NB4 (cell line): ENCODE data around the gene NAALADL2.

Experiments used
- DNase-seq: peaks from one replicate; pipeline ENCODE4 v3.0.0; 2010; ENCODE audit warnings: low read depth
- H3K4me3 ChIP-seq: one replicate; pipeline ENCODE4 v1.5.1; 2011; ENCODE audit warnings: mild to moderate bottlenecking, low read depth, low read length, moderate library complexity
- CTCF ChIP-seq: IDR thresholded peaks from one replicate; pipeline ENCODE4 v1.5.1; 2012; ENCODE audit warnings: low read depth, low read length
- MAX ChIP-seq: IDR thresholded peaks from 2 replicates; pipeline ENCODE4 v1.6.1; 2011; ENCODE audit warnings: low read depth, low read length
- MYC ChIP-seq: IDR thresholded peaks from 2 replicates; pipeline ENCODE4 v1.6.1; 2011; ENCODE audit warnings: low read depth, low read length
- POLR2A ChIP-seq: IDR thresholded peaks from 2 replicates; pipeline ENCODE4 v1.6.1; 2011; ENCODE audit warnings: mild to moderate bottlenecking; ENCODE audit not compliant: insufficient read length; ENCODE audit errors: extremely low read depth

The NAALADL2 gene

GRCh38 chr3:175222356-175222755 lies 363.2 kb downstream of the NAALADL2 start:
- TF ChIP-seq MAX = no peak
- TF ChIP-seq CTCF = no peak
- TF ChIP-seq MYC = no peak
- no peak for TF ChIP-seq POLR2A
- DNase-seq = no peak
- H3K4me3 ChIP-seq = no peak overlapping the region

GRCh38 chr3:175224051-175224450 lies 364.9 kb downstream of the NAALADL2 start:
- no peak for DNase-seq
- no peak overlapping the region for H3K4me3 ChIP-seq
- TF ChIP-seq MAX (no peak), MYC (no peak), POLR2A (no peak)

GRCh38 chr3:175226444-175226843 lies 367.3 kb downstream of the NAALADL2 start:
- no peak overlapping the region for H3K4me3 ChIP-seq
- TF ChIP-seq MAX = no peak
- TF ChIP-seq MYC = no peak
- no peak for TF ChIP-seq POLR2A
- no peak for TF ChIP-seq CTCF
- DNase-seq = no peak

GRCh38 chr3:175227126-175227525 lies 368.0 kb downstream of the NAALADL2 start:
- H3K4me3 ChIP-seq = no peak overlapping the region
- no peak for DNase-seq
- no peak for TF ChIP-seq MAX
- TF ChIP-seq CTCF = no peak
- no peak for TF ChIP-seq MYC
- TF ChIP-seq POLR2A = no peak

- no peak for DNase-seq
- H3K4me3 ChIP-seq = no peak overlapping the region
- TF ChIP-seq POLR2A = no peak
These were observed 375.1 kb downstream of the NAALADL2 start for GRCh38 chr3:175233957-175234940.

- TF ChIP-seq POLR2A (no peak), MAX (no peak), MYC (no peak), CTCF (no peak)
- DNase-seq = no peak
These were observed 379.7 kb downstream of the NAALADL2 start for GRCh38 chr3:175238801-175239200.

More at GRCh38 chr3:175238801-175239200, 379.7 kb downstream of the NAALADL2 start:
- H3K4me3 ChIP-seq = no peak overlapping the region
